Stomach (tissue), 9 donors: Measurements from ENCODE around the gene POLR2L. TPM values are rescaled to one million over a fixed set of nuclear protein-coding genes. Genes with fewer than 3 reads are reported as not detected.
A peak's percentile ranks its signal among the peaks of the same experiment; 100 is the strongest.

ENCODE experiments used
- DNase-seq, 2 donors: peaks; one replicate each; pipeline versions ENCODE4 v3.0.0 to v3.0.0-alpha.2; 2013 to 2019
- H3K27ac ChIP-seq, 5 donors: fragments of 200-600 bp in 4 of 5; sonication (generic) in 4 of 5; one replicate each; pipeline ENCODE4 v1.5.1; 2013 to 2019; ENCODE audit warnings: mild to moderate bottlenecking in 1 of 5, moderate library complexity in 1 of 5
- H3K27me3 ChIP-seq, 3 donors: fragments of 200-600 bp; sonication (generic); one replicate each; pipeline ENCODE4 v1.5.1; 2017 to 2019; ENCODE audit warnings: mixed run types in 1 of 3
- H3K36me3 ChIP-seq, 4 donors: fragments of 200-600 bp; sonication (generic); 1 replicate in 3 of 4; 2 replicates in 1 of 4; pipeline ENCODE4 v1.5.1; 2016 to 2019
- H3K4me1 ChIP-seq, 4 donors: fragments of 200-600 bp; sonication (generic); one replicate each; pipeline ENCODE4 v1.5.1; 2016 to 2019
- H3K4me3 ChIP-seq, 4 donors: fragments of 200-600 bp; sonication (generic) in 3 of 4; one replicate each; pipeline ENCODE4 v1.5.1; 2016 to 2019; ENCODE audit warnings: mild to moderate bottlenecking in 1 of 4
- H3K9me3 ChIP-seq, 4 donors: fragments of 200-600 bp; sonication (generic); one replicate each; pipeline ENCODE4 v1.5.1; 2016 to 2019
- CTCF ChIP-seq, 7 experiments: fragments of 450-650 bp in 4 of 7; fragments of 200-600 bp in 3 of 7; sonication (generic) in 3 of 7; IDR thresholded peaks; one replicate each; pipeline ENCODE4 v1.5.1; 2016 to 2019; ENCODE audit warnings: antibody characterized with exemption in 7 of 7, control low read depth in 2 of 7, mild to moderate bottlenecking in 1 of 7
- EP300 ChIP-seq: sonication (generic); formaldehyde crosslinking; IDR thresholded peaks from one replicate; pipeline ENCODE4 v1.6.1; 2017; ENCODE audit warnings: antibody characterized with exemption
- POLR2A ChIP-seq, 4 donors: fragments of 450-650 bp; IDR thresholded peaks; one replicate each; pipeline ENCODE4 v1.6.1; 2016; ENCODE audit warnings: antibody characterized with exemption in 4 of 4, control low read depth in 2 of 4, mild to moderate bottlenecking in 1 of 4, moderate library complexity in 1 of 4
- POLR2AphosphoS5 ChIP-seq, 3 donors: sonication (generic); formaldehyde crosslinking; IDR thresholded peaks; one replicate each; pipeline ENCODE4 v1.6.1; 2016; ENCODE audit warnings: antibody characterized with exemption in 3 of 3
- WGBS, 5 donors: extraction: QIAGEN DNeasy Blood & Tissue Kit in 3 of 5; methylation state at CpG; one replicate each; pipeline versions ENCODE4 v1.1.5 to v1.1.7; 2013 to 2018; 5-methylcytosine and 5-hydroxymethylcytosine counted together
- intact Hi-C: fragments of 100-400 bp; cut with DNase I; formaldehyde crosslinking; loops from one replicate; pipeline ENCODE4 v1.15.1; 2023; ENCODE audit warnings: low total_unique reads
- polyA plus RNA-seq, 3 donors: library from polyadenylated mRNA; stranded (reverse); fragments of 200-250 nt; gene quantifications; one replicate each; pipeline ENCODE4 v1.2.3, GENCODE V29; 2013
- total RNA-seq, 5 donors: library from RNA; depleted of rRNA; stranded (reverse); fragments of >200 nt; gene quantifications; one replicate each; pipeline versions ENCODE4 v1.1.0 to v1.2.3, GENCODE V29; 2014 to 2016
- donor health status: healthy with polysubstance abuse.
- donor health status: Bipolar disorder and iron deficiency.
- donor health status: healthy.

The POLR2L gene
- total and polyA plus RNA-seq, 8 donors = 13.8 to 407 (median 110) TPM

- peak; percentile 77 to 83 (median 78) for TF ChIP-seq POLR2AphosphoS5 (IDR thresholded peaks at IDR 0.05)
- TF ChIP-seq EP300 = no peak
- peak in 1 of 7 experiments; percentile 10 for TF ChIP-seq CTCF (IDR thresholded peaks at IDR 0.05)
- Histone ChIP-seq H3K4me1 (peaks cover 53 to 92% (median 87%) of the 10 kb centered on the region in 4 donors), H3K27me3 (peaks cover 0 to 20% (median 7%) of the 10 kb centered on the region in 3 donors), H3K27ac (peak overlapping the region; percentile 76 to 97 (median 92)), H3K9me3 (no peaks in the 10 kb centered on the region), H3K4me3 (peak overlapping the region; percentile 75 to 99 (median 95)), H3K36me3 (peaks cover 10 to 26% (median 17%) of the 10 kb centered on the region in 4 donors)
- WGBS, 5 donors = 4 to 7% (median 5%) methylated on average over 14 to 25 of the region's 25 CpGs
- intact Hi-C loops = no loop called here
- peak; percentile 68 to 93 for DNase-seq
Observed at GRCh38 chr11:843818-844692, 1.7 kb upstream of the POLR2L start.

GRCh38 chr11:843086-843734, 881 bp upstream of the POLR2L start:
- no peak for TF ChIP-seq EP300
- TF ChIP-seq CTCF (IDR thresholded peaks at IDR 0.05) = no peak
- no peak for TF ChIP-seq POLR2AphosphoS5 (IDR thresholded peaks at IDR 0.05)
- no peak for TF ChIP-seq POLR2A (IDR thresholded peaks at IDR 0.05)
- Histone ChIP-seq H3K4me1 (peaks cover 52 to 92% (median 87%) of the 10 kb centered on the region in 4 donors), H3K27ac (peak overlapping the region; percentile 76 to 97 (median 92)), H3K27me3 (peaks cover 0 to 11% (median 0%) of the 10 kb centered on the region in 3 donors), H3K9me3 (no peaks in the 10 kb centered on the region), H3K4me3 (peak overlapping the region; percentile 75 to 99 (median 95)), H3K36me3 (peaks cover 18 to 35% (median 26%) of the 10 kb centered on the region in 4 donors)
- peak in 1 of 2 donors; percentile 58 for DNase-seq
- WGBS, 5 donors = 0 to 2% (median 1%) methylated on average over 12 to 53 of the region's 53 CpGs
- intact Hi-C loops = no loop called here

GRCh38 chr11:841981-842369, 354 bp downstream of the POLR2L start:
- TF ChIP-seq EP300 = no peak
- TF ChIP-seq CTCF (IDR thresholded peaks at IDR 0.05) = no peak
- TF ChIP-seq POLR2A (IDR thresholded peaks at IDR 0.05) = no peak
- TF ChIP-seq POLR2AphosphoS5 (IDR thresholded peaks at IDR 0.05) = no peak
- Histone ChIP-seq H3K9me3 (no peaks in the 10 kb centered on the region), H3K27me3 (no peaks in the 10 kb centered on the region), H3K4me1 (peaks cover 55 to 92% (median 90%) of the 10 kb centered on the region in 4 donors), H3K36me3 (peaks cover 30 to 42% (median 38%) of the 10 kb centered on the region in 4 donors), H3K27ac (peak overlapping the region; percentile 91 to 97 (median 92)), H3K4me3 (peak overlapping the region; percentile 75 to 99 (median 95))
- 0 to 2% (median 1%) methylated on average over 20 to 27 of the region's 27 CpGs for WGBS, 5 donors
- DNase-seq = no peak
- intact Hi-C loops = no loop called here

GRCh38 chr11:839875-840617, 2.3 kb downstream of the POLR2L start:
- Histone ChIP-seq H3K9me3 (no peaks in the 10 kb centered on the region), H3K4me3 (peak overlapping the region in 2 of 4 donors; percentile 93 to 99), H3K4me1 (peaks cover 63 to 92% (median 89%) of the 10 kb centered on the region in 4 donors), H3K27ac (peak overlapping the region in 1 of 5 donors; percentile 92), H3K27me3 (no peaks in the 10 kb centered on the region), H3K36me3 (peaks cover 41 to 55% (median 50%) of the 10 kb centered on the region in 4 donors)
- 65 to 74% (median 70%) methylated on average over 7 to 25 of the region's 25 CpGs for WGBS, 5 donors
- TF ChIP-seq POLR2A (IDR thresholded peaks at IDR 0.05) (no peak), POLR2AphosphoS5 (IDR thresholded peaks at IDR 0.05) (no peak), CTCF (IDR thresholded peaks at IDR 0.05) (no peak), EP300 (no peak)
- intact Hi-C loops = no loop called here
- DNase-seq = no peak
